GM12875 (cell line): ENCODE results near the gene FMN2.

Source experiments
- H3K4me3 ChIP-seq: one replicate; pipeline ENCODE4 v1.5.1; 2011; ENCODE audit warnings: low read depth, low read length, control low read depth
- TF ChIP-seq, protein P1 (sequence below): IDR thresholded peaks from 2 replicates; pipeline ENCODE4 v1.5.1; 2011; ENCODE audit warnings: low read depth, mild to moderate bottlenecking, control low read depth, inconsistent platforms, low read length, moderate library complexity, borderline replicate concordance; ENCODE audit not compliant: insufficient read depth

FMN2 gene

DNA sequence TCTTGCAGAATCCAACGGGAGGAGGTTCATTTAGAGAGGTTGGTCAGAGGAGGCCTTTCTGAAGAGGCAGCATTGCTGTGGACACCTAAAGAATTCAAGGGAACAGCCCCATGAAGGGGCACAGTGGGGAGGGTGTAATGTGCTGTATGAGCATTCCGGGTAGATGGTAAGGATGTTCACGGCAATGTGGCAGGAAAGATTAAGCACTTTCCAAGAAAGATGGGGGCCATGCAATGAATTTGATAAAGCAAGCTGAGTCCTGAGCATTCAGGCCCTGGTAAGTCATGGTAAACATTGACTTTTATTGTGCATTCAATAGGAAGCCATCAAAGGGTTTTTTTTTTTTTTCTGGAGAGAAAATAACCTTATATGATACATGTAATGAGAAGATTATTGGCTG is 353.7 kb downstream of the FMN2 start:
- TF ChIP-seq, protein P1, sequence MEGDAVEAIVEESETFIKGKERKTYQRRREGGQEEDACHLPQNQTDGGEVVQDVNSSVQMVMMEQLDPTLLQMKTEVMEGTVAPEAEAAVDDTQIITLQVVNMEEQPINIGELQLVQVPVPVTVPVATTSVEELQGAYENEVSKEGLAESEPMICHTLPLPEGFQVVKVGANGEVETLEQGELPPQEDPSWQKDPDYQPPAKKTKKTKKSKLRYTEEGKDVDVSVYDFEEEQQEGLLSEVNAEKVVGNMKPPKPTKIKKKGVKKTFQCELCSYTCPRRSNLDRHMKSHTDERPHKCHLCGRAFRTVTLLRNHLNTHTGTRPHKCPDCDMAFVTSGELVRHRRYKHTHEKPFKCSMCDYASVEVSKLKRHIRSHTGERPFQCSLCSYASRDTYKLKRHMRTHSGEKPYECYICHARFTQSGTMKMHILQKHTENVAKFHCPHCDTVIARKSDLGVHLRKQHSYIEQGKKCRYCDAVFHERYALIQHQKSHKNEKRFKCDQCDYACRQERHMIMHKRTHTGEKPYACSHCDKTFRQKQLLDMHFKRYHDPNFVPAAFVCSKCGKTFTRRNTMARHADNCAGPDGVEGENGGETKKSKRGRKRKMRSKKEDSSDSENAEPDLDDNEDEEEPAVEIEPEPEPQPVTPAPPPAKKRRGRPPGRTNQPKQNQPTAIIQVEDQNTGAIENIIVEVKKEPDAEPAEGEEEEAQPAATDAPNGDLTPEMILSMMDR: no peak
- no peak overlapping the region for H3K4me3 ChIP-seq

- no peak overlapping the region for H3K4me3 ChIP-seq
- TF ChIP-seq, protein P1: peak; percentile 21; the same call in 1 of the 2 replicates
Observed at GRCh38 chr1:240455228-240455821, 363.6 kb downstream of the FMN2 start.

DNA sequence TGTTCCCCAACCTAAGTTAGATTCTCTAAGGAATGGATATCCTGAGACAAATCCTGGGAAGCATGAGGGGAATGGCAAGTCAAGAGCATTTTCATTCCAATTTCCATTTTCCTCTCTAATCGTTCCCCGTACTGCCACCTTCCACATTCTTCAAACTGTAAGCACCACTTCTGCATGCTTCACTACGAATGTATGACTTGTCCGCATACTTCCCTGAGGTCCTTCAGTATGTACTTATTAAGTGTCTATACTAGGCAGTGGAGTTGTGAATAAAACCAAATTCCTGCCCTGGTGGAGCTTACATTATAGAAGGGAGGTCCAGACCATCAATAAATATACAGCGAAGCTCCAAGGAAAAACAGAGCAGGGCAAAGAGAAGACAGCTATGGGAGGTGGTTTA is 365.5 kb downstream of the FMN2 start:
- no peak overlapping the region for H3K4me3 ChIP-seq
- TF ChIP-seq, protein P1: no peak

- no peak overlapping the region for H3K4me3 ChIP-seq
- TF ChIP-seq, protein P1: no peak
Observed at GRCh38 chr1:240462277-240462676, 370.6 kb downstream of the FMN2 start.

- TF ChIP-seq, protein P1: no peak
- H3K4me3 ChIP-seq: no peak overlapping the region
Observed at GRCh38 chr1:240462766-240463395, 371.2 kb downstream of the FMN2 start.

- H3K4me3 ChIP-seq: no peak overlapping the region
- TF ChIP-seq, protein P1: no peak
Observed at GRCh38 chr1:240464099-240464498, 372.4 kb downstream of the FMN2 start.

- H3K4me3 ChIP-seq: no peak overlapping the region
- TF ChIP-seq, protein P1: no peak
Observed at GRCh38 chr1:240465531-240465940, 373.9 kb downstream of the FMN2 start.
